GM21390 (cell line): ENCODE data around the gene MYADML2.

Experiments
- ATAC-seq: cut with Tn5 transposase; IDR thresholded peaks from one replicate; pipeline ENCODE4 v1.9.1; 2021; ENCODE audit not compliant: unreplicated experiment

MYADML2 gene

DNA sequence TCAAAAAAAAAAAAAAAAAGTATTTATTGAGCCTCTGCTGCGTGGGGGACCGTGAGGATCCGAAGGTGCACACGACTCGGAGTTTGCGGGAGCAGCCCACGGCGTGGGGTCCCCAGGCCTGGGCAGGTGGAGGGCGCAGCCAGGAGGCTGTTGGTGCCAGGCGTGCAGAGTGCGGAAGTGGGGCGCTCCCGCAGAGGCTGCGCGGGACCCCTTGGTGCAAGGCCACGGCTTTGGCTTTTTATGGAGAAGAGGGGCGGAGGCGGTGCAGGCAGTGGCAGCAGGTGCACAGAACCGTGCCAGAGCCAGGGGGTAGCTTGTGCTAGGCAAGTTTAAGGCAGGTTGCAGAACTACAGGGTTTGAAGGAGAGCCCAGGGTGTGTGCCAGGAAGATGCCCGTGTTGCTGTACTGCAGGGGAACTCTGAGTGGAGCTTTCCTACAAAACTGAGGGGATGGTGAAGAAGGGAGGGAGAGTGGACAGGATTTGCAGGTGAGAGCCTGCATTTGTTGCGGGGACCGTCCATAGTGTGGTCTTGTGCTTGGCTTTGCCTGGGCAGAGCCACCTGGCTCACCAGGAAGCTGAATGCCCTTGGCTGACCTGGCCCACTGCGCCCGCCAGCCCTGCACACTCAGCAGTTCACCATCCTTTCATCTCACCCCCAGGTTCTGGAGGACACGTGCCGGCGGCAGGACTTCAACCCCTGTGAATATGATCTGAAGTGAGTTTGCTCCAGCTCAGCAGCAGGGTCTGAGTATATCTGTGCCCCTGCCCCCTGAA, 31.7 kb upstream of the MYADML2 start:
- no peak for ATAC-seq

DNA sequence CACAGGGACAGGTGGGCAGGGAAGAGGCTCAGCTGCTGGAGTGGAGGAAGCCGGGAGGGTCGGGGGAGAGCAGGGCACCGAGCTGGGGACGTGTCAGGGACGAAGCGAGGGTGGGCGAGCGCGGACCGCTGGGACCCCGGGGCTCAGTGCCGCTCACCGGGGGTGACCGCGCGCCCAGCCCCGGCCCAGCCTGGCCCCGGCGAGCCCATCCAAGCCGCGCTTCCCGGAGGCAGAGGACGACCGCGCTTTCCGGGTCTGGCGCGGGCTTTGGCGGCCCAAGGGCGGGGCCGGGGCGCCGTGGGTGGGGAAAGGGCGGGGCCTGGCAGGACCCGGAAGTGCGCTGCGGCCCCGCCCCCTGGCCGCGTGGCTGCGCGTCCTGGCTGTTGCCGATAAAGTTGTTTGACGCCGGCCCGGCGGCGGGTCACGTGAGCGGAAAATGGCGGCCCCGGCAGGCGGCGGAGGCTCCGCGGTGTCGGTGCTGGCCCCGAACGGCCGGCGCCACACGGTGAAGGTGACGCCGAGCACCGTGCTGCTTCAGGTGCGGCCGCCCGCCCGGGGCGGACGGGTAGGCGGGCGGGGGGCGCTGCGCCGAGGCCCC, 30.3 kb upstream of the MYADML2 start, which contains the start of gene ASPSCR1:
Gene ASPSCR1, plus strand, starts transcription at position 419 of the 598 bp plus-strand sequence. Its CDS starts 18 bp downstream, at position 437.
- ATAC-seq: peak; percentile 75

DNA sequence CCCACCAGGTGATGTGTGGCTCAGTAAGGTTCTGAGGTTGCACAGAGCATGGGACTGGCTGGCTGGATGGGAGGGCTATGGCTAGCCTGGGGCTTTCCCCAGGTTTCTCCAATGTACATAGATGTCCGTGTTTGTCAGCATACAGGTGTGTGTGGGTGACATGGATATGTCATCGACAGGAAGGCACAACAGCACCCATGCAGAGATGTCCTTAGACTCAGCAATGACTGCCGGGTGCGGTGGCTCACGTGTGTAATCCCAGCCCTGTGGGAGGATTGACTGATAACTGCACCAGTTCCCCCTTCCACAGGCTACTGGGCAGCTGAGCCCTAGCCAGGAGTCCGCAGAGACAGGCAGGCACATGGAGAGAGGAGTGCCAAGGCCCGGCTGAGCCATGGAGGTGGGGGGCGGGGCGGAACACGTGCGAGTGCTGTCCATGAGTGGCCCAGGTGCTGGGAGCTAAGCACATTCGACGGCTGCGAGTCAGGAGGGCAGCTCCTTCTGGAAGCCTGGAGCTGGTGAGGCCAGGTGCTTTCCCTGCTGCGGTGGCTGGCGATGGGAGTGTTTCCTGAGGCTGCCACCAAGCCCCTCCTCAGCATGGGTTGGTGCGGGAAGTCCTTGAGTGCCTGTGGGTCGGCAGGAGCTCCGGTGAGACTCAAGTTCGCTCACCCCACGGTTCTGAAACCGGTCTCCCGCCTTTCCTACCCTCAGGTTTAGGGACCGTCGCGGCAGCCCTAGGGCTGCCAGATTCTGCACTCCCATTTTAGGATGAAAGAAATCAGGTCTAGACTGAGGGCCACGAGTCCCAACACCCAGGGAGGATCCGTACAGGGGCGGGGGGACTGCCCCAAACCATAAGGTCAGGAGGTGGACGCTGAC, 29.5 kb upstream of the MYADML2 start:
- peak; percentile 10 for ATAC-seq

DNA sequence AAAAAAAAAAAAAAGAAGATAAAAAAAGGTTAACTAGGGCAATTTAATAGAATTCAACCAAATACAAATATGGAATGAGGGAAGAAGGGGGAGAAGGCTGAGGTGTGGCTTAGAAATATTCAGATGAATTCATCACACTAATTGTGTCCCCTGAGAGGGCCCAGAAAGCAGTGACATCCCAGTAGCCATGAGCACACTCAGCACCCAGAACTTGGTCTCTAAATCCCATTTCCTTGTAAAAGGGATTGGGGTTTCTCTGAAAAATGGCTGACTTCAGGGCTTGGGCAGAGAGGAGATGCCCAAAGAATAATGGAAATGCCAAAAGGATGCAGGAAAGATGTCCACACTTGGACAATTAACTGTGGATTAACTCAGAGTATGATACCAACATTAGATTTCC, 26.4 kb upstream of the MYADML2 start:
- no peak for ATAC-seq

DNA sequence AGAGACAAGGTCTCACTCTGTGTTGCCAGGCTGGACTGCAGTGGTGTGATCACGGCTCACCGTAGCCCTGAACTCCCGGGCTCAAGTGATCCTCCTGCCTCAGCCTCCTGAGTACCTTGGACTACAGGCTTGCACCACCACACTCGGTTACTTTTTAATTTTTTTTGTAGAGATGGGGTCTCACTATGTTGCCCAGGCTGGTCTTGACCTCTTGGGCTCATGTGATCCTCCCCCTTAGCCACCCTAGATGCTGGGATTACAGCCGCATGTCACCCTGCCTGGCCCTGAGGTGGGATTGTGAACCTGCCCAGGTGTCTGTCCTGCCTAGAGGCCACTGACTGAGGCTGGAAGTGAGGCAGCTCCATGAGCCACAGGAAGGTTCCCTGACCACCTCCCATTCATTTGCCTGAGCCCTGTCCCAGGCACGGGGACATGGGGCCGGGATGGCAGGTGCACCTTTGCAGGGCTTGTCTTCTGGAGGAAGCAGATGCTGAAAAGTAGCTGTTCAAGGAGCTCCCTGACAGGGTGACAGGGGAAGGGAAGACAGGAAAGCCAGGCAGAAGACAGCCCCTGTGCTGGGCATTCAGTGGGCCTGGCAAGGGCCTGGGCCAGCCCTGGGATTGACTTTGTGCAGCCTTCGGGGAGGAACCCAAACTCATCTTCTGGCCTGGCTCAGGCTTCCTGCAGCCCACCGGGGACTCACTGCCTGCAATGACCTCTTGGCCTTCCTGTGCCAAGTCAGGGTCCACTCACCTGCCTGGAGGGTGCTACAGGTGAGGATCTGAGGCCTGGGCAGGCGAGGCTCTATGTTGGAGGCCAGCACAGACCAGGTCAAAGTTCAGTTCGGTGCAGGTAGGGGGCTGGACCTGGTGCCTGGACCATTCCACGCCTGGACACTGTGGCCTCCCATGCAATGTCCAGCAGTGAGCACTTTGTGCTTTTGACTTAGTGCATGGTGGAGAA, 22.1 kb upstream of the MYADML2 start:
- ATAC-seq: no peak

DNA sequence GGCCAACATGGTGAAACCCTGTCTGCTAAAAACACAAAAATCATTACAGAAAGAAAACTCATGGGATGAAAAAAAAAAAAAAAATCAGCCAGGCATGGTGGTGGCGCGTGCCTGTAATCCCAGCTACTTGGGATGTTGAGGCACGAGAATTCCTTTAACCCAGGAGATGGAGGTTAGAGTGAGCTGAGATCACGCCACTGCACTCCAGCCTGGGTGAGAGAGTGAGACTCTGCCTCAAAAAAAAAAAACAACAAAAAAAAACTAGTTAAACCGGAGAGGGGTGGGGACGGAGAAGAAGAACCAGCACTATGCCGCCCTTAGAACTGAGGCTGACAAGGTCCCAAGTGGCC, 21.3 kb upstream of the MYADML2 start:
- no peak for ATAC-seq

DNA sequence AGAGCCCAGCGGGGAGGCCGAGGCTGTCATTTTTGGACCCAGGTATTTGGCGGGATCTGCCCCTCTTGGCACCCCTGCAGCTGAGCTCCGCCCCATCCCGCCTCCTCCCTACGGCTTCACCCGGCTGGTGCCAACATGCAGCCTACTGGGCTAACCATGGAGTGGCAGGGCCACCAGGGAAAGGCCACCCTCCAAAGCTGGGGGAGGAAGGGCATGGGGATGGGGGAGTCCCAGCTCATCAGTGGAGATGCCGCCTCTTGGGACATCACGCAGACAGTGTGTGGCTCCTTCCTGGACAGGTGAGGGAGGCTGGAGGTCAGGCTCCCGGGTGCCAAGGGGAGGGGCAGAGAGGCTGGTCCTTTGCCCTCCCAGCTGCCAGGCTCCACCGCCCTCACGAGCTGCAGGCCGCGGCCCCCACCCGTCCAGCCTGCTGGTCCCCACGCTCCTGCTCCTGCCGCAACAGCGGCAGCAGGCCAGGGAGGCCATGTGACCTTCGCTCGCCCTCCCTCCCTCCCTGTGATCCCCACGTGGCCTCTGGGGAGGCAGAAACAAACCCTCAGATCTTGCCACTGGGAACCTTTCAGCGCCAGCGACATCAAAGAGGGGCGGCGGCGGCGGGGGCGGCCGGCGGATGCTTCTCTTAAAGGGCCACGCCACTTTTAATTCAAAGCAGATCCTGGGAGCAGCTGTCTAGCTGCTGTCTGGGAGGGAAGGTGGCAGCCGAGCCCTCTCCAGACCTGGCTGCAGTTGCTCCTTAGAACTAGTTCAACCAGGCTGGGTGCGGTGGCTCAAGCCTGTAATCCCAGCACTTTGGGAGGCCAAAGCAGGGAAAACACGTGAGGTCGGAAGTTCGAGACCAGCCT, 20.7 kb upstream of the MYADML2 start:
- no peak for ATAC-seq

DNA sequence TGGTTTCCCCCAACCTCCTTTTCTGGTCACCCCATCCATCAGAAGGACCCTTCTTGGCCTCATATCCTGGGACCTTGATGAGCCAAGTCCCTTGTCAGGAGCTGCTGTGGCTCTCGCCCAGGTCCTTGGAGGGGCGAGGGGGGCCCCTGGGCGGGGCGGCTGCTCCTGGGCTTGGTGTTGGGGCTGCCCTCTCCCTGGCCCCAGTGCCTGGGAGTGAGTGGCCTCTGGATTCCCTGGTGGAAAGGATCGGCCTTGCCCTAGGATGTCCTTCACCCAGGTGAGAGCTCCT, 20.2 kb upstream of the MYADML2 start:
- no peak for ATAC-seq

DNA sequence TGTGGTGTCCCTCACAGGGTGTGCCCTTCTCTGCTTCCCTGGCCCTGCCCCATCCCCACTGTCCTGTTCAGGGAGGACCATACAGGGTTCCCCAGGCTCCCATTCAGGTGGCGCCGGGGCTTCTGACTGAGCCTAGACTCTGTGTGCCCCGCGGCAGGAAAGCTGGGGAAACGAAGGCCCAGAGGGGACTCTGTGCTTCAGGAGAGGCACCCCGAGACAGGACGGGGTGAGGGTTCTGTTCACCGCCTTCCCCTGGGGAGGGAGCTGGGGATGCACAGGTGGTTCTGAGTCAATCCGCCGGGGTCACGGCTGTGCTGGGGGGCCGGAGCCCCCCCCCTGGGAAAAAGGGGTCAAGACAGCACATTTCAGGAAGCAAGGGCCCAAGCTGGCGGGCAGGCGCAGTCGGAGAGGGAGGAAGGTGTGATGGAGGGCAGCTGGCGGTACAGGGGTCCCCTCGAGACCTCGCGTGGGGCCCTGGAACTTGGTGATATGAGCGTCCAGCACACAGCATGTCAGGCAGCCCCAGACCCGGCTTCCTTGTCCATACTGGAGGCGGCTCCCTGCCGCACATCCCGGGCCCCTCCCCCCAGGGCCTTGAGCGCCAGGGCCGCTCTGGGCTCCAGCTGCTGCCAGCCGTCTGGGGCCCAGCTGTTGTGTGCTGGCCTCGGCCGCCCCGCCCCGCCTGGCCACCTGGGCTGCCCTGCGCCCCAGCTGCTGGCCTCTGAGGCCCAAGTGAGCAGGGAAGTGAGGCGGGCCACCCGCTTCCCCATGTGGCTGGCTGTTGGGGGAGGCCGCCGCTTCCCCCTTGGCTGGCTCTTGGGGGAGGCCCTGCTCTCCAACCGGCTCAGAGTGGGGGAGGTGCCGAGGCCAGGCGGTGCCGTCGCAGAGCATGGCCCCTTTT, 19.6 kb upstream of the MYADML2 start:
- no peak for ATAC-seq

DNA sequence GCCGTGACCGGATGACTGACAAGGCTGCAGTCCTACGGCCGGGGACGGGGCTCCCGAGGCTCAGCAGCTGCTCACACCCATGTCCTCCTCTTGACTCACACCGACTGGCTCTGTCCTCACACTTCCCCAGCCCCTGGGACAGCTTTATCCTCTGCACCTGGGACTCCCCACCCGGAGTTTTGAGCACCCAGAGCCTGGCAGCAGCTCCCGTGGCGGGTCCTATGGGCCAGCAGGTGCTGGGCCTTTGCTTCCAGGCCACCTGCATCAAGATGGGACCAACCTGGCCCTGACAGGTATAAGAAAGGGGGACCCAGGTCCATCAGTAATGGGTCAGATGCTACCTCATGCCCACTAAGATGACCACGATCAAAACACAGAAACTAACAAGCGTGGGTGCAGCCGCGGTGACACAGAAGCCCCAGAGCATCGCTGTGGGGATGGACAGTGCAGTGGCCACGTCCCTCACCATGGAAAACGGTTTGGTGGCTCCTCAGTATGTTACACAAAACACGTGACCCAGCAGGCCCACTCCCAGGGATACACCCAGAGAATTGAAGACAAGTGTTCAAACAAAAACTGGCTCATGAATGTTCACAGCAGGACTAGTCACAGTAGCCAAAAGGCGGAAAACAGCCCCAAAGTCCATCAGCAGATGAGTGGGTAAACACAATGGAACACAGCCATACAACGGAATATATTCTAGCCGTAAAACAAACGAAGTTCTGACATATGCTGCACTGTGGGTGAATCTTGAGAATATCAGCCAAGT, 17.2 kb upstream of the MYADML2 start:
- ATAC-seq: no peak

DNA sequence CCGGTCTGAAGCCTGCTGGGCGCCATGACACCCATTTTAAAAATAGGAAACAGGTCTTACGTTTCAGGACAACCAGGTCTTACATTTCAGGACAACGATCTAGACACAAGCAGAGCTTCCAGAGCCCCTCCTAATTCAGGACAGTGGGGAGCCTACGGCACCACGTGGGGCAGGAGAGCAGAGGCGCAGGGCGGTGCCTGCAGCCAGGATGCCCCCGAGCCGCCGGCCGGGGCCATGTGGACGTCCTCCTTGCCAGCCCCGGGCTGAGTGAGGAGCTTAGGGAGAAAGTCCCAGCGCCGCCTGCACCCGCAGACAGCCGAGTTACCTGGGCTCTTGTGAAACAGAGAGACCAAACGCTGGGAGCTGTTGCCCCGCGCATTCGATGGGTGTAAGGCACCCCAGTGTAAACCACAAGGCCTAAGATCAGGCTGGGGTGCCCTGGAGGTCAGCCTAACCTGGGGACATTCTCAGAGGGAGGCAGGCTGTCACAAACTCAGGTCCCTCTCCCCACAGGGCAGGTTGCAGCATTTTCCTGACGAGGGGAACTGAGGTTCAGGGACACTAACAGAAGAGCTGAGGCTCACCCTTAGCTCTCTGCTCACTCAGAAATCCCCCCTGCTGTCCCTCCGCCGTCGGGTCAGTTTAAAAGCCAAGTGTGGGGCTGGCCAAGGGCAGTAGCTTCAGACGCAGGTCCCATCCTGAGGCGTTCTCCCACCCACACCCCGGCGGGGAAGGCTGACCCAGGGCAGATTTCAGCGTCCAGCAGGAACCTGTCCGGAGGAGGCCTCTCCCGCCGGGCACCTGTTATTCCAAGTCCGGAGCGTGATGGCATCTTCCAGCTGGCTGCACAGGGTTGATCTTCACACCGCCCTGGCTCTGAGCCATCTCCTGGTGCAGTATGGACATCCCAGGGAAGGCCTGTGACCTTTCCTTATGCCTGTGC, 15.7 kb upstream of the MYADML2 start:
- ATAC-seq: no peak

DNA sequence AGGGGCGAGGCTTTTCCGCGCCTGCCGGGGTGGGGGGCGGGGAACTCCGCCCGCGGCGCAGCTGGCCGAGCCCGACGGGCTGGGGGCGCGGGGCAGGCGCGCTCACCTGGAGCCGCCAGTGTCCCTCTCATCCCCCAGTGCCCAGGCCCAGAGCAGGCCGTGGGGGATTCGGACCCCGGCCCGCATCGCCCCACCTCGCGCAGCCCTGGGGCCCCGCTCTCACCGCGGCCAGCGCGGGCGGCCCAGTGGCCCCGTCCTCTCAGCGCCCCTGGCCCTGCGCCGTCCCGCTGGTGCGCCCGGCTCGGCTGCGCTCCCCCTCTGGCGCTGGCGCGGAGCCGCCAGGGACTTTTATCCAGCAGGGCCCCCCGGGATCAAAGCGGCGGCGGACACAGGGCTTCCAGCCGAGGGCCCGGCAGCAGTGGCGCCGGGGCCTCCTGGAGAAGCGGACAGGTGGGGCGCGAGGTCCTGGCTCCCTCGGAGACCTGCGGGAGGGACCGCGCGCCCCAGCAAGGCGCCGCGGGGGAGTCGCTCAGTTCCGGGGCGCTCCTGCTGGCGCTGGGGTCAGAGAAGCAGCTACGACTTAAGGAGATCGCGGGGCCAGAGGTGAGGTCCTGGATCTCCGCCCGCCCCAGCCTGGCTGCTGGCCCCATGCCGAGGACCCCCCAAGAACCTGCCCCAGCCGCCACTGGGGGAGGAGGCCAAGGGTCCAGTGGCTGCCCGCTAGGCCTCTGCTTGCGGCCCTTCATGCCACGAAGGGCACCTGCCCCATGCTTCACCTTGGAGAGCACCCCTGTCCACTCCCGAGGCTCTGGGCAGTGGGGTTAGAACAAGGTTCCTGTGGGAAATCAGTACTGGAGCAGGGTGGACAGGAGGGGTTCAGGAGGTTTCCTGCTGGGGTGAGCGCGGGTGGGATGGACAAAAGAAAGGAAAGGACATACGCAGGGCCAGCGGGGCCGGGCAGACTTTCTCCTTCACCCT, 14.8 kb upstream of the MYADML2 start:
- no peak for ATAC-seq

DNA sequence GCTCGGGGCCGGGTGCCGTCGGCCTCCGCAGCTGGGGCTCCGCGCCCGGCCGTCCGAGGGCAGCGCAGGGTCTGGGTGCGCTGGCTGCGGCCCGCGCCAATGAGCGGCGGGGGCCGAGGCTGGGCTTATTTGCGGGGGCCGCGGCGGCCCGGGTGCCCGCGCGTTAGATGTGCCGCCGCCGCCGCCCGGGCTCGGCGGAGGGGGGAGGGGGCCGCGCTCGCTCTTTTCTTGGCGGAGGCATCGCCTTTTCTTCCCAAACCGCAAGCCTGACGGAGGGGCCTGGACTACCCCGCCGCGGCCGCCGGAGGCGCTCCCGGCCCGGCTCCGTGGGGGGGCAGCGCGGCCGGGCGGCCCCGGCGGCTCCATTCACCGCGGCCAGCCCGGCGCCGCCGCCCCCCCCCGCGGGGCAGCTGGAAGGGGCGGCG, 14.1 kb upstream of the MYADML2 start, which contains the start of gene NOTUM:
Gene NOTUM, minus strand, starts transcription at position 101 of the 425 bp plus-strand sequence. CDS start 278 bp downstream, outside the sequence.
- no peak for ATAC-seq

DNA sequence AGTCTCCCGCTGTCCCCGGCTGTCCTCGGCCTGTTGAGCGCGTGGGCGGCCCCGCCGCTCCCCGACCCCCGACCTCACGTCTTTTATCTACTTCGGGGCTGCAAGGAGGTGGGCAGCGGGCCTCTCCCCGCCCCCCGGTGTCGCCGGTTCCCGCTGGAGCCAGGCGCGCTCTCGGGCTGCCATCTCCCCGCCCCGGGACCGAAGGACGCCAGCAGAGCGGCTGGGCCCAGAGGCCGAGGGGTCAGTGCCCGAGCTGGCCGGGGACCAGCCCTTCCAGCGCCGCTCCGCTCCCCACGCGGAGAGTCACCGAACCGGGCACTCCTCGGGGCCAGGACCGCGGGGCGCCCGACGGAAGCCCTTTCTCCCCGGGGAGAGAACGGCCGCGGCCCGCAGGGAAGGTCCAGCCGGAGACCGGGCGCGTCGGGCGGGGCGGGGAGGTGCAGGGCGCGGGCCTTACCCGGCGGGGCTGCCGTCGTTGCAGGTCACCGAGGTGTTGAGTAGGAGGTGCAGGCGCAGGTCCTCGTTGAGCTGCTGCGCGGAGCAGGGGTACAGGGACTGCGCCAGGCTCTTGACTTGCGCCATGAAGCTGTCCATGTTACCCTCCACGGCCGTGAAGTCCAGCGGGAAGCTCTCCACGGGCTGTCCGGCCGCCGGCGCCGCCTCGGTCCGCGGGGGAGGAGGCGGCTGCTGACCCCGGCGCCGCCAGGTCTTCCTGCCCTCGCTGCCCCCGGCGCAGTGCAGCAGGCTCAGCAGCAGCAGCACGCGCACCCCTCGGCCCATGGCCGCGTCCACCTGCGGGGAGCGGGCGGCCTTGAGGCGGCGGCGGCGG, 13.3 kb upstream of the MYADML2 start:
- ATAC-seq: no peak
